ENCODE measurements around the gene ALPK1.

- TF ChIP-seq CTCF (tag by site-specific recombination; IDR thresholded peaks at IDR 0.05): no peak
- no peak for TF ChIP-seq EGR2 (tag by site-specific recombination; IDR thresholded peaks at IDR 0.05; ENCODE audit: low read depth)
- no peak for TF ChIP-seq ZNF350 (tag by site-specific recombination; IDR thresholded peaks at IDR 0.05)
- TF ChIP-seq ZNF292 (tag by site-specific recombination; IDR thresholded peaks at IDR 0.05; ENCODE audit: borderline replicate concordance, low read depth): no peak
- TF ChIP-seq ZNF121 (tag by site-specific recombination; IDR thresholded peaks at IDR 0.05): no peak
- TF ChIP-seq ZNF404 (tag by site-specific recombination; IDR thresholded peaks at IDR 0.05): no peak
- TF ChIP-seq TCF7L2 (IDR thresholded peaks at IDR 0.05; ENCODE audit: borderline replicate concordance, low read depth, low read length): no peak
- TF ChIP-seq ZNF501 (tag by site-specific recombination; IDR thresholded peaks at IDR 0.05): no peak
- TF ChIP-seq HOXA7 (CRISPR knock-in tag; IDR thresholded peaks at IDR 0.05; ENCODE audit: borderline replicate concordance): no peak
- TF ChIP-seq ZBTB11 (tag by site-specific recombination; conservative IDR thresholded peaks at IDR 0.05; ENCODE audit: low read depth): no peak
- no peak for TF ChIP-seq ZSCAN4 (tag by site-specific recombination; IDR thresholded peaks at IDR 0.05)
- TF ChIP-seq ZNF513 (tag by site-specific recombination; IDR thresholded peaks at IDR 0.05): no peak
- TF ChIP-seq ZIC2 (tag by site-specific recombination; IDR thresholded peaks at IDR 0.05): no peak
- no peak for TF ChIP-seq ZNF174 (tag by site-specific recombination; IDR thresholded peaks at IDR 0.05)
These were observed 62.0 kb downstream of the ALPK1 start for GRCh38 chr4:112358952-112359749.
